HCT116 (cell line): Measurements from ENCODE around the gene NOSIP. TPM values are rescaled to one million over a fixed set of nuclear protein-coding genes. Genes with fewer than 3 reads are reported as not detected.

Experiments
- ATAC-seq: fragments of 200-7000 bp; cut with Tn5 transposase; 2 replicates; pipeline ENCODE4 v1.9.1; 2020; ENCODE audit warnings: mild to moderate bottlenecking, moderate library complexity
- BruUV-seq: library from RNA; stranded (reverse); fragments of 400-500 nt; replicated peaks from 2 replicates; lab custom pipeline; 2021; lab: Mats Ljungman, UMichigan
- CTCF ChIA-PET: fragments of 300-600 bp; sonication (Branson Sonifier 250); formaldehyde crosslinking; loops from one replicate; lab custom pipeline; 2021; ENCODE audit warnings: antibody characterized with exemption; lab: Charles Lee
- POLR2A ChIA-PET: fragments of 300-600, 350-600 bp; sonication (Branson Sonifier 250); formaldehyde crosslinking; loops from one replicate; lab custom pipeline; 2021; ENCODE audit warnings: antibody characterized with exemption; lab: Charles Lee
- RAD21 ChIA-PET, 2 experiments: fragments of 300-600 bp; sonication (Branson Sonifier 250); formaldehyde crosslinking; loops; one replicate each; lab custom pipeline; 2023; ENCODE audit warnings: low total read pairs in 2 of 2; ENCODE audit not compliant: uncharacterized antibody in 2 of 2, unreplicated experiment in 2 of 2, low non-redundant PET in 1 of 2; lab: Charles Lee
- DNase-seq: peaks from one replicate; pipeline ENCODE4 v3.0.0-alpha.2; 2010; ENCODE audit warnings: low read depth, low spot score
- H2AFZ ChIP-seq: fragments of 200-600 bp; shearing (Covaris generic), sonication (generic); 2 replicates; pipeline ENCODE4 v1.6.1; 2017; ENCODE audit warnings: low read depth, mixed run types, mixed read lengths, antibody characterized with exemption, low read length; ENCODE audit not compliant: poor library complexity, severe bottlenecking
- H3K27ac ChIP-seq: 2 replicates; pipeline ENCODE4 v1.5.1; 2012; ENCODE audit warnings: low read depth, low read length
- H3K27me3 ChIP-seq: fragments of 200-600 bp; sonication (generic); 2 replicates; pipeline ENCODE4 v1.6.1; 2016; ENCODE audit warnings: mixed run types, low read length, mixed read lengths; ENCODE audit not compliant: insufficient read depth
- H3K36me3 ChIP-seq, 2 experiments: fragments of 200-500 bp in 1 of 2; fragments of 200-600 bp in 1 of 2; sonication (Bioruptor generic) in 1 of 2; sonication (generic) in 1 of 2; 2 replicates each; pipeline versions ENCODE4 v1.5.1 to v1.6.1; 2014 to 2016; ENCODE audit warnings: low read length in 2 of 2, inconsistent platforms in 1 of 2, mixed read lengths in 1 of 2, mixed run types in 1 of 2; ENCODE audit not compliant: insufficient read depth in 2 of 2, control insufficient read depth in 1 of 2
- H3K4me1 ChIP-seq, 2 experiments: fragments of 200-600 bp in 1 of 2; sonication (generic) in 1 of 2; 2 replicates each; pipeline versions ENCODE4 v1.5.1 to v1.6.1; 2012 to 2017; ENCODE audit warnings: low read length in 2 of 2, inconsistent platforms in 1 of 2, mild to moderate bottlenecking in 1 of 2, mixed read lengths in 1 of 2, mixed run types in 1 of 2, moderate library complexity in 1 of 2; ENCODE audit not compliant: insufficient read depth in 2 of 2, control insufficient read depth in 1 of 2
- H3K4me2 ChIP-seq: fragments of 200-600 bp; sonication (generic); 2 replicates; pipeline ENCODE4 v1.6.1; 2017; ENCODE audit warnings: mixed run types, low read length, mixed read lengths
- H3K4me3 ChIP-seq, 2 experiments: fragments of 200-600 bp in 1 of 2; sonication (generic) in 1 of 2; replicated peaks in 1 of 2; 2 replicates each; pipeline ENCODE4 v1.5.1; 2011 to 2016; ENCODE audit warnings: low read length in 2 of 2, control low read depth in 1 of 2, low read depth in 1 of 2, mild to moderate bottlenecking in 1 of 2, mixed read lengths in 1 of 2, mixed run types in 1 of 2
- H3K79me2 ChIP-seq: fragments of 200-600 bp; sonication (generic); 2 replicates; pipeline ENCODE4 v1.6.1; 2017; ENCODE audit warnings: mild to moderate bottlenecking, mixed run types, low read length, moderate library complexity, mixed read lengths; ENCODE audit not compliant: insufficient read depth
- H3K9ac ChIP-seq: fragments of 200-600 bp; sonication (generic); 2 replicates; pipeline ENCODE4 v1.6.1; 2016; ENCODE audit warnings: low read length, mixed read lengths
- H3K9me2 ChIP-seq: fragments of 200-600 bp; sonication (generic), shearing (Covaris generic); 2 replicates; pipeline ENCODE4 v1.6.1; 2017; ENCODE audit warnings: mixed run types, mild to moderate bottlenecking, moderate library complexity; ENCODE audit not compliant: insufficient read depth
- H3K9me3 ChIP-seq, 2 experiments: fragments of 200-500 bp in 1 of 2; fragments of 200-600 bp in 1 of 2; sonication (Bioruptor generic) in 1 of 2; sonication (generic) in 1 of 2; 2 replicates each; pipeline ENCODE4 v1.6.1; 2014 to 2017; ENCODE audit warnings: low read length in 2 of 2, mixed read lengths in 2 of 2, inconsistent platforms in 1 of 2, low read depth in 1 of 2, mild to moderate bottlenecking in 1 of 2, mixed run types in 1 of 2, moderate library complexity in 1 of 2; ENCODE audit not compliant: control insufficient read depth in 1 of 2, insufficient read depth in 1 of 2
- H4K20me1 ChIP-seq: fragments of 200-600 bp; sonication (generic), shearing (Covaris generic); 2 replicates; pipeline ENCODE4 v1.6.1; 2017; ENCODE audit warnings: mixed run types, mild to moderate bottlenecking, moderate library complexity; ENCODE audit not compliant: insufficient read depth
- ATF3 ChIP-seq: IDR thresholded peaks from 2 replicates; pipeline ENCODE4 v1.6.1; 2012
- CBX3 ChIP-seq: IDR thresholded peaks from 2 replicates; pipeline ENCODE4 v1.6.1; 2012; ENCODE audit warnings: low read depth
- CEBPB ChIP-seq: IDR thresholded peaks from 2 replicates; pipeline ENCODE4 v1.6.1; 2012; ENCODE audit warnings: low read depth
- CTCF ChIP-seq, 3 experiments: fragments of 200-600 bp in 1 of 3; sonication (generic) in 1 of 3; IDR thresholded peaks in 2 of 3; conservative IDR thresholded peaks in 1 of 3; 2 replicates each; pipeline ENCODE4 v1.5.1; 2012 to 2017; ENCODE audit warnings: low read depth in 2 of 3, low read length in 2 of 3, antibody characterized with exemption in 1 of 3, borderline replicate concordance in 1 of 3, control low read depth in 1 of 3, mild to moderate bottlenecking in 1 of 3, mixed read lengths in 1 of 3, mixed run types in 1 of 3, moderate library complexity in 1 of 3; ENCODE audit not compliant: insufficient read depth in 1 of 3
- EGR1 ChIP-seq: IDR thresholded peaks from 2 replicates; pipeline ENCODE4 v1.6.1; 2012; ENCODE audit warnings: low read depth
- ELF1 ChIP-seq: IDR thresholded peaks from 2 replicates; pipeline ENCODE4 v1.6.1; 2012; ENCODE audit warnings: low read depth, borderline replicate concordance
- EZH2 ChIP-seq: fragments of 200-600 bp; sonication (generic); IDR thresholded peaks from 2 replicates; pipeline ENCODE4 v1.6.1; 2017; ENCODE audit warnings: antibody characterized with exemption, mixed run types
- FOSL1 ChIP-seq: IDR thresholded peaks from 2 replicates; pipeline ENCODE4 v1.6.1; 2012; ENCODE audit warnings: low read depth
- MAX ChIP-seq: IDR thresholded peaks from 2 replicates; pipeline ENCODE4 v1.6.1; 2012
- POLR2A ChIP-seq: IDR thresholded peaks from 2 replicates; pipeline ENCODE4 v1.7.0; 2011; ENCODE audit warnings: borderline replicate concordance; ENCODE audit not compliant: insufficient read depth, insufficient read length; ENCODE audit errors: extremely low read depth
- POLR2AphosphoS5 ChIP-seq: IDR thresholded peaks from 2 replicates; pipeline ENCODE4 v1.6.1; 2011; ENCODE audit warnings: mild to moderate bottlenecking, low read depth, low read length, moderate library complexity
- RAD21 ChIP-seq: IDR thresholded peaks from 2 replicates; pipeline ENCODE4 v1.6.1; 2012; ENCODE audit warnings: low read depth, mild to moderate bottlenecking
- SIN3A ChIP-seq: IDR thresholded peaks from 2 replicates; pipeline ENCODE4 v1.6.1; 2012; ENCODE audit warnings: low read depth
- SP1 ChIP-seq: IDR thresholded peaks from 2 replicates; pipeline ENCODE4 v1.6.1; 2012; ENCODE audit warnings: low read depth
- SRF ChIP-seq: IDR thresholded peaks from 2 replicates; pipeline ENCODE4 v1.6.1; 2012; ENCODE audit warnings: low read depth
- TCF7L2 ChIP-seq: IDR thresholded peaks from 2 replicates; pipeline ENCODE4 v1.7.0; 2011; ENCODE audit warnings: borderline replicate concordance, inconsistent platforms; ENCODE audit not compliant: insufficient read depth, insufficient read length; ENCODE audit errors: extremely low read depth
- YY1 ChIP-seq: IDR thresholded peaks from 2 replicates; pipeline ENCODE4 v1.6.1; 2011; ENCODE audit warnings: low read length, low read depth, moderate library complexity, mild to moderate bottlenecking; ENCODE audit not compliant: insufficient replicate concordance; ENCODE audit errors: extremely low read depth
- ZNF274 ChIP-seq: fragments of 200-500 bp; sonication (Bioruptor generic); IDR thresholded peaks from 2 replicates; pipeline ENCODE4 v1.6.1; 2014; ENCODE audit warnings: mild to moderate bottlenecking, low read depth, low read length, inconsistent platforms
- intact Hi-C: fragments of 100-400 bp; cut with micrococcal nuclease; formaldehyde crosslinking; loops from 2 replicates; pipeline ENCODE4 v1.10.0; 2022
- total RNA-seq: library from RNA; stranded (reverse); gene quantifications from one replicate; pipeline ENCODE4 v1.2.1, GENCODE V29; 2021; ENCODE audit not compliant: unreplicated experiment

Gene NOSIP
- total RNA-seq, 1 experiment from 2014 or later, result 133 TPM

- H3K9me2 ChIP-seq, result no peaks in the 10 kb centered on the region
- H3K9ac ChIP-seq, result no peak overlapping the region
- POLR2A ChIA-PET, result no interaction called here
- no peak overlapping the region for H2AFZ ChIP-seq
- intact Hi-C loops, result no loop called here
- H3K4me1 ChIP-seq, result peaks cover 6 to 19% of the 10 kb centered on the region in 2 experiments; a peak in 3 of 4 replicates
- H3K27ac ChIP-seq, result no peak overlapping the region
- H4K20me1 ChIP-seq, result peaks cover 8% of the 10 kb centered on the region; the same call in 1 of the 2 replicates
- BruUV-seq, result no TSS peak
- H3K4me3 ChIP-seq, result no peak overlapping the region
- no peak overlapping the region for H3K4me2 ChIP-seq
- no peak for TF ChIP-seq ZNF274
- no peak for TF ChIP-seq EZH2
- TF ChIP-seq POLR2AphosphoS5, result 0 out of 2 replicates have a peak, but pooled peaks have one; percentile 21
- no peak for TF ChIP-seq TCF7L2
- TF ChIP-seq ELF1, result no peak
- no peak for TF ChIP-seq RAD21
- H3K36me3 ChIP-seq, result peaks cover 29 to 46% of the 10 kb centered on the region in 2 experiments; a peak in 3 of 4 replicates
- H3K27me3 ChIP-seq, result no peaks in the 10 kb centered on the region
- ATAC-seq (no peak), DNase-seq (no peak)
- CTCF ChIA-PET, result no interaction called here
- RAD21 ChIA-PET, result no interaction called here
- no peaks in the 10 kb centered on the region for H3K9me3 ChIP-seq
- peaks cover 61% of the 10 kb centered on the region for H3K79me2 ChIP-seq
Measured at GRCh38 chr19:49596954-49597702, 16.8 kb upstream of the NOSIP start.

- CTCF ChIA-PET, result no interaction called here
- H3K4me2 ChIP-seq, result no peak overlapping the region
- H3K79me2 ChIP-seq, result peaks cover 65% of the 10 kb centered on the region
- POLR2A ChIA-PET, result no interaction called here
- no peak overlapping the region for H2AFZ ChIP-seq
- peaks cover 8% of the 10 kb centered on the region; the same call in 1 of the 2 replicates for H4K20me1 ChIP-seq
- DNase-seq (no peak), ATAC-seq (no peak)
- RAD21 ChIA-PET, result no interaction called here
- peaks cover 6 to 21% of the 10 kb centered on the region in 2 experiments; a peak in 3 of 4 replicates for H3K4me1 ChIP-seq
- no peak overlapping the region for H3K27ac ChIP-seq
- no peaks in the 10 kb centered on the region for H3K9me3 ChIP-seq
- BruUV-seq, result no TSS peak
- H3K4me3 ChIP-seq, result no peak overlapping the region
- no peaks in the 10 kb centered on the region for H3K9me2 ChIP-seq
- no peak overlapping the region for H3K9ac ChIP-seq
- H3K36me3 ChIP-seq, result peaks cover 26 to 41% of the 10 kb centered on the region in 2 experiments; a peak in 3 of 4 replicates
- TF ChIP-seq TCF7L2, result no peak
- no peak for TF ChIP-seq ELF1
- TF ChIP-seq YY1, result no peak
- TF ChIP-seq ZNF274, result no peak
- TF ChIP-seq MAX, result no peak
- no peak for TF ChIP-seq CBX3
- no peak for TF ChIP-seq SRF
- TF ChIP-seq SP1, result no peak
- TF ChIP-seq CTCF (IDR thresholded peaks at IDR 0.05 in 2 of 3, conservative IDR thresholded peaks at IDR 0.05 in 1 of 3; ENCODE audit: borderline replicate concordance in 1 of 3, insufficient read depth in 1 of 3, low read depth in 2 of 3, low read length in 2 of 3), result no peak
- no peak for TF ChIP-seq ATF3
- TF ChIP-seq RAD21, result no peak
- TF ChIP-seq POLR2AphosphoS5, result no peak
- TF ChIP-seq EZH2, result no peak
- TF ChIP-seq POLR2A, result no peak
- TF ChIP-seq SIN3A, result no peak
- no peak for TF ChIP-seq EGR1
- TF ChIP-seq FOSL1, result no peak
- TF ChIP-seq CEBPB, result no peak
- intact Hi-C loops, result no loop called here
- no peaks in the 10 kb centered on the region for H3K27me3 ChIP-seq
Measured at GRCh38 chr19:49596407-49596806, 16.1 kb upstream of the NOSIP start.
